ENCODE data around the gene ABCA2.

The ABCA2 gene

GRCh38 chr9:137027369-137028262 lies at the start of gene ABCA2:
Gene ABCA2 (minus strand): TSS chr9:137028237. CDS start chr9:137028140, 97 bp downstream.
- no peak for DNase-seq (ENCODE audit: low read depth in 2 of 2)

GRCh38 chr9:137077010-137077747 lies 49.1 kb upstream of the ABCA2 start, which contains the start of gene UAP1L1:
Gene UAP1L1 (plus strand): TSS chr9:137077517. CDS start chr9:137077533, 16 bp downstream.
- no peak for DNase-seq (ENCODE audit: low read depth in 2 of 2)

- DNase-seq (ENCODE audit: low read depth in 2 of 2) = no peak
Observed at GRCh38 chr9:137076636-137077009, 48.6 kb upstream of the ABCA2 start.

GRCh38 chr9:137075275-137075775 lies 47.3 kb upstream of the ABCA2 start:
- no peak for DNase-seq (ENCODE audit: low read depth in 2 of 2)

GRCh38 chr9:137074657-137075274 lies 46.7 kb upstream of the ABCA2 start:
- no peak for DNase-seq (ENCODE audit: low read depth in 2 of 2)

- DNase-seq (ENCODE audit: low read depth in 2 of 2) = no peak
Observed at GRCh38 chr9:137073992-137074399, 46.0 kb upstream of the ABCA2 start.

- DNase-seq (ENCODE audit: low read depth in 2 of 2) = no peak
Observed at GRCh38 chr9:137071282-137071681, 43.2 kb upstream of the ABCA2 start.

- no peak for DNase-seq (ENCODE audit: low read depth in 2 of 2)
Observed at GRCh38 chr9:137070906-137071275, 42.9 kb upstream of the ABCA2 start.

GRCh38 chr9:137070201-137070905 lies 42.3 kb upstream of the ABCA2 start, which contains the start of gene SAPCD2:
Gene SAPCD2 (minus strand): TSS chr9:137070557. CDS start chr9:137070460, 97 bp downstream.
- DNase-seq (ENCODE audit: low read depth in 2 of 2) = peak; percentile 63

- no peak for DNase-seq (ENCODE audit: low read depth in 2 of 2)
Observed at GRCh38 chr9:137069508-137070091, 41.6 kb upstream of the ABCA2 start.

GRCh38 chr9:137068539-137069507 lies 40.8 kb upstream of the ABCA2 start:
- DNase-seq (ENCODE audit: low read depth in 2 of 2) = no peak

- peak; percentile 65 to 78 for DNase-seq (ENCODE audit: low read depth in 2 of 2)
Observed at GRCh38 chr9:137067860-137068538, 40.0 kb upstream of the ABCA2 start.

- DNase-seq (ENCODE audit: low read depth in 2 of 2) = no peak
Observed at GRCh38 chr9:137066096-137066861, 38.2 kb upstream of the ABCA2 start.

- no peak for DNase-seq (ENCODE audit: low read depth in 2 of 2)
Observed at GRCh38 chr9:137065336-137065967, 37.4 kb upstream of the ABCA2 start.

GRCh38 chr9:137064880-137065164 lies 36.8 kb upstream of the ABCA2 start:
- no peak for DNase-seq (ENCODE audit: low read depth in 2 of 2)

- peak in 1 of 2 donors; percentile 49 for DNase-seq (ENCODE audit: low read depth in 2 of 2)
Observed at GRCh38 chr9:137064027-137064879, 36.2 kb upstream of the ABCA2 start.

GRCh38 chr9:137063311-137064026 lies 35.4 kb upstream of the ABCA2 start:
- DNase-seq (ENCODE audit: low read depth in 2 of 2) = no peak
